Kidney (tissue), 14 donors: ENCODE data around the gene CASP3. TPM values are rescaled to one million over a fixed set of nuclear protein-coding genes. Genes with fewer than 3 reads are reported as not detected.
A peak's percentile ranks its signal among the peaks of the same experiment; 100 is the strongest.
"Not testable (repeated sequence)": the region's sequence is repeated elsewhere in the genome, so short reads cannot be mapped to it uniquely, and the experiment has no call there.

Source experiments
- DNase-seq, 5 donors: peaks; one replicate each; pipeline ENCODE4 v3.0.0-alpha.2; 2013 to 2020
- FAIRE-seq: peaks from 2 replicates; lab custom pipeline; 2012; peaks lifted over from hg19 to GRCh38; lab: Jason Lieb, UNC
- H3K27ac ChIP-seq, 2 donors: one replicate each; pipeline ENCODE4 v1.7.0; 2013; ENCODE audit warnings: low read depth in 2 of 2, low read length in 2 of 2, inconsistent platforms in 1 of 2
- H3K27me3 ChIP-seq: one replicate; pipeline ENCODE4 v1.7.1; 2013; ENCODE audit warnings: low read length, inconsistent platforms; ENCODE audit not compliant: control insufficient read depth, insufficient read depth
- H3K36me3 ChIP-seq, 3 donors: one replicate each; pipeline versions ENCODE4 v1.7.0 to v1.7.1; 2013; ENCODE audit warnings: low read length in 3 of 3, control low read depth in 1 of 3, inconsistent platforms in 1 of 3; ENCODE audit not compliant: insufficient read depth in 3 of 3, control insufficient read depth in 2 of 3
- H3K4me1 ChIP-seq, 3 donors: one replicate each; pipeline versions ENCODE4 v1.7.0 to v1.7.1; 2013; ENCODE audit warnings: low read length in 3 of 3, inconsistent platforms in 1 of 3, low read depth in 1 of 3; ENCODE audit not compliant: control insufficient read depth in 2 of 3, insufficient read depth in 2 of 3
- H3K4me3 ChIP-seq, 3 donors: one replicate each; pipeline versions ENCODE4 v1.7.0 to v1.8.1; 2013; ENCODE audit warnings: low read length in 3 of 3, control low read depth in 1 of 3, inconsistent platforms in 1 of 3
- H3K9ac ChIP-seq, 3 donors: one replicate each; pipeline versions ENCODE4 v1.7.0 to v1.7.1; 2013; ENCODE audit warnings: low read length in 3 of 3, control low read depth in 1 of 3, inconsistent platforms in 1 of 3
- H3K9me3 ChIP-seq, 3 donors: one replicate each; pipeline versions ENCODE4 v1.7.0 to v1.7.1; 2013; ENCODE audit warnings: low read length in 3 of 3, control low read depth in 1 of 3, inconsistent platforms in 1 of 3; ENCODE audit not compliant: control insufficient read depth in 2 of 3, insufficient read depth in 1 of 3
- intact Hi-C: fragments of 100-400 bp; cut with DNase I; formaldehyde crosslinking; loops from one replicate; pipeline ENCODE4 v1.11.1; 2022
- polyA plus RNA-seq: library from polyadenylated mRNA; stranded (reverse); fragments of 350-450 nt; fragmentation: Illumina TruSeq; extraction: RNeasy Lipid Tissue Mini Kit (QIAGEN cat#74804); gene quantifications from one replicate; pipeline ENCODE4 v1.2.3, GENCODE V29; 2014; ENCODE audit warnings: low read depth, low replicate concordance; ENCODE audit not compliant: insufficient read depth
- total RNA-seq: library from RNA; stranded (reverse); fragmentation: NEBNext Ultra II Directional; extraction: Animal tissue kit (Norgen Biotek cat#: 25700); gene quantifications from one replicate; pipeline ENCODE4 v1.2.1, GENCODE V29; 2021
- TF ChIP-seq, protein P1 (sequence below): IDR thresholded peaks from 3 replicates; pipeline ENCODE4 v1.5.1; 2012; ENCODE audit warnings: mild to moderate bottlenecking, moderate library complexity, borderline replicate concordance; ENCODE audit not compliant: insufficient read depth; ENCODE audit errors: extremely low read depth
- donor health status: control.
- donor health status: control.
- donor health status: control.
- donor health status: control.
- donor health status: control.
- donor health status: DM: yes; HTN: yes; CAD: no.
- donor health status: Normal renal cell carcinoma (clear cell type).

The CASP3 gene
- total and polyA plus RNA-seq, 2 donors from 2014 or later = 7.3 to 22.4 TPM

DNA sequence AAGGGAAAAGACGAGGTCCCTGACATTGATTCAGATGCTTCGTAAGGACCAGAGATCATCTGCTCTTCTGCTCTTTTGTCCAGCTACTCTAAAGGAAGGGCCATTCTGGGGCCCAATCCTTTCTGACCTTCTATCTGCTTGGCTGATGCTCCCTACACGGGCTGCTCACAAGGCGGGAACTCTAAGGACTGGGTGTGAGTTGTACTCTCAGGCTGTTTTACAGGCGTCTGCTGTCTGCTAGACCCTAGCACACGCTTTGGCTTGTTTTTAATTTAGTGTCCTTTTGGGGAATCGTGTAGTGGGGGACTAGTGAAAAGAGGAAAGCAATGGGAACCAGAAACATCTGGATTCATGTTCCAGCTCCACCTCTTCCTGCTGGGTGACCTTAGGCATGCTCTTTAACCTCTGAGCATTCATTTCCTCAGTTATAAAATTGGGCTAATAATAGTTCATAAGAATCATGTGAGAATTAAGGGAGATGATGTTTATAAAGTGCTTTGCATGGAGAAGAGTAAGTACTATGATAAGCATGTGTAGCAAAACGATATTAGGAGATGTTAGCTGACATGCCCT, 53.1 kb downstream of the CASP3 start:
- Histone ChIP-seq H3K4me1 (peaks cover 0 to 3% (median 0%) of the 10 kb centered on the region in 3 donors), H3K9ac (no peak overlapping the region), H3K9me3 (no peaks in the 10 kb centered on the region), H3K36me3 (no peaks in the 10 kb centered on the region), H3K4me3 (no peak overlapping the region), H3K27ac (no peak overlapping the region), H3K27me3 (no peaks in the 10 kb centered on the region)
- FAIRE-seq (no peak), DNase-seq (peak in 1 of 5 donors; percentile 15)
- TF ChIP-seq, protein P1, sequence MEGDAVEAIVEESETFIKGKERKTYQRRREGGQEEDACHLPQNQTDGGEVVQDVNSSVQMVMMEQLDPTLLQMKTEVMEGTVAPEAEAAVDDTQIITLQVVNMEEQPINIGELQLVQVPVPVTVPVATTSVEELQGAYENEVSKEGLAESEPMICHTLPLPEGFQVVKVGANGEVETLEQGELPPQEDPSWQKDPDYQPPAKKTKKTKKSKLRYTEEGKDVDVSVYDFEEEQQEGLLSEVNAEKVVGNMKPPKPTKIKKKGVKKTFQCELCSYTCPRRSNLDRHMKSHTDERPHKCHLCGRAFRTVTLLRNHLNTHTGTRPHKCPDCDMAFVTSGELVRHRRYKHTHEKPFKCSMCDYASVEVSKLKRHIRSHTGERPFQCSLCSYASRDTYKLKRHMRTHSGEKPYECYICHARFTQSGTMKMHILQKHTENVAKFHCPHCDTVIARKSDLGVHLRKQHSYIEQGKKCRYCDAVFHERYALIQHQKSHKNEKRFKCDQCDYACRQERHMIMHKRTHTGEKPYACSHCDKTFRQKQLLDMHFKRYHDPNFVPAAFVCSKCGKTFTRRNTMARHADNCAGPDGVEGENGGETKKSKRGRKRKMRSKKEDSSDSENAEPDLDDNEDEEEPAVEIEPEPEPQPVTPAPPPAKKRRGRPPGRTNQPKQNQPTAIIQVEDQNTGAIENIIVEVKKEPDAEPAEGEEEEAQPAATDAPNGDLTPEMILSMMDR = no peak
- intact Hi-C loops = no loop called here

DNA sequence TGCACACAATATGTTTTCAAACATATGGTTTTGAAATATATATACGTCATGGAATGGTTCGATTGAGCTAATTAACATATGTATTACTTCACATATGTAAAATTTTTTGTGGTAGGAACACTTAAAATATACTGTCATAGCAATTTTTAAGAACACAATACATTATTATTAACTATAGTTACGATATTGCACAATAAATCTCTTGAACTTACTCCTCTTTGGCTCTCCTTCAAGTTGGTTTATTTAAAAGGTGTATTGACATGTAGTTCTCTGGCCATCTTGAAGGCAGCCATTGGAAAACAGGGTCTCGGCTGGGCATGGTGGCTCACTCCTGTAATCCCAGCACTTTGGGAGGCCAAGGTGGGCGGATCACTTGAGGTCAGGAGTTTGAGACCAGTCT, 53.8 kb downstream of the CASP3 start:
- no peak for FAIRE-seq
- TF ChIP-seq, protein P1 = no peak
- DNase-seq = no peak

DNA sequence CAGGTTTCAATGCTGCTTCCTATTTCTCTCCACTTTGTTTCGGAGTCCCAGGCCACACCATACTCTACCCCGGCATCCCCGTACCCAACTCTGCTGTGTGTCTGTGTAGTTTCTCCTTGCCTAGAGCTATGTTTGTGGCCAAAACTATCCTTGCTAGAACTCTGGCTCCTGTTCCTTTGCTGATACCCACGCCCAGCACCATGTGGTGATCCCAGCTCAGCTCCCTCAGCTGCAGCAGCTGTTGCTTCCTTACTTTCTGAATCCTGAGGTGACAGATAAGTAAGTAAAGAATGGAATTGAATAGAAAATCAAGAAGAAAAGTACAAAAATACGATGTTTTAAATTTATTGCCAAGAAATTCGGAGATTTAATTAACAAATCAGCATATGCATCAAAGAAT, 55.8 kb downstream of the CASP3 start:
- Histone ChIP-seq H3K9me3 (no peaks in the 10 kb centered on the region), H3K4me3 (no peak overlapping the region), H3K4me1 (no peaks in the 10 kb centered on the region), H3K36me3 (no peaks in the 10 kb centered on the region), H3K27me3 (no peaks in the 10 kb centered on the region), H3K9ac (no peak overlapping the region), H3K27ac (no peak overlapping the region)
- FAIRE-seq (no peak), DNase-seq (no peak)
- TF ChIP-seq, protein P1 = no peak
- intact Hi-C loops = no loop called here

More for the DNA sequence above, 53.8 kb downstream of the CASP3 start:
- Histone ChIP-seq H3K27ac (no peak overlapping the region), H3K4me3 (no peak overlapping the region), H3K4me1 (peaks cover 0 to 3% (median 0%) of the 10 kb centered on the region in 3 donors), H3K9me3 (no peaks in the 10 kb centered on the region), H3K9ac (no peak overlapping the region), H3K36me3 (no peaks in the 10 kb centered on the region), H3K27me3 (no peaks in the 10 kb centered on the region)
- intact Hi-C loops = no loop called here

DNA sequence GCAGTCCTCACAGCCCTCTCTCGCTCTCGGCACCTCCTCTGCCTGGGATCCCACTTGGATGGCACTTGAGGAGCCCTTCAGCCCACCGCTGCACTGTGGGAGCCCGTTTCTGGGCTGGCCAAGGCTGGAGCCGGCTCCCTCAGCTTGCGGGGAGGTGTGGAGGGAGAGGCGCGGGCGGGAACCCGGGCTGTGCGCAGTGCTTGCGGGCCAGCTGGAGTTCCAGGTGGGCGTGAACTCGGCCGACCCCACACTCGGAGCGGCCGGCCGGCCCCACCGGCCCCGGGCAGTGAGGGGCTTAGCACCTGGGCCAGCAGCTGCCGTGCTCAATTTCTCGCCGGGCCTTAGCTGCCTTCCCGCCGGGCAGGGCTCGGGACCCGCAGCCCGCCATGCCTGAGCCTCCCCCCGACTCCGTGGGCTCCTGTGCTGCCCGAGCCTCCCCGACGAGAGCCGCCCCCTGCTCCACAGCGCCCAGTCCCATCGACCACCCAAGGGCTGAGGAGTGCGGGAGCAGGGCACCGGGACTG, 57.4 kb downstream of the CASP3 start:
- H3K36me3 ChIP-seq, DNase-seq, intact Hi-C loops, H3K27ac ChIP-seq, H3K9me3 ChIP-seq, H3K27me3 ChIP-seq, H3K4me1 ChIP-seq, FAIRE-seq, H3K9ac ChIP-seq, H3K4me3 ChIP-seq: not testable (repeated sequence)
